ENCODE data around the gene MATN1.

MATN1 gene

DNA sequence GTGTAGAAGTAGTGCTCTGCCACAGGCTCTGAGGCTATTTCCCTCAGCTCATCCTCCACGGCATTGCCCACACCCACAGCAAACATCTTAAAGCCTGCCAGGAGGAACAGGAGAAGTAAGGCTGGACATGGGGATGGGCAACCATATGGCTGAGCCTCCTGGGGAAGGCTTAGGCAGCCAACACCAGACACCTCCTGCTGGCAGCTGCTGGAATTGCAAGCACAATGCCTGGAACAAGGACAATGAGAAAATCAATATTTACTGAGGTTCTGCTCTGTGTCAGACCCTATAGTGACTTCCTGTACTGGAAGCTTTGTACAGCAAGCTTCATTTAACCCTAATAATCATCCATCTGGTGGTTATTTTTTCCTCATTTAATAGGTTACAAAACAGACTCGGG is 8.2 kb downstream of the MATN1 start:
- DNase-seq: no peak

- DNase-seq: no peak
Observed at GRCh38 chr1:30714536-30715090, 8.8 kb downstream of the MATN1 start.

DNA sequence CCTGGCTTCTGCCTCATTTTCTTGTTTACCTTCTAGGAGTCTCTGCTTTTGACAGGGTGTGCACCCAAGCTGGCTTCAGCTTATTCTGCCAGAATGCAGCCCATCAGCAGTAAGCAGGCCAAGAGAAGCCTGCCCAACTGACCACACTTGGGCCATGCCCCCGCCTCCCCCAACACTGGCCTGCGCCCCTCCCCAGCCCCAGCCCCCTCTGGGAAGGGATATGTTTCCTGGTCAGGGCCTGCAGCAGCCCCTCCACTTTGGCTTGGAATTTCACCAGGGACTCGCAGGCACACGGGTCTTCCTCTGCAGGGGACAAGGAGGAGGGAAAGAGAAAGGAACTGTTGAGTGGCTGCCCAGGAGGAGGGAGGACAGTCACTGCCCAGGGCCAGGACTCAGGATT is 9.4 kb downstream of the MATN1 start:
- DNase-seq: no peak

- DNase-seq: no peak
Observed at GRCh38 chr1:30713311-30713710, 10.1 kb downstream of the MATN1 start.

GRCh38 chr1:30712583-30712982 is 10.8 kb downstream of the MATN1 start:
- DNase-seq: no peak

GRCh38 chr1:30710407-30710806 is 13.0 kb downstream of the MATN1 start:
- no peak for DNase-seq

- DNase-seq: no peak
Observed at GRCh38 chr1:30708361-30708728, 15.0 kb downstream of the MATN1 start.

GRCh38 chr1:30707412-30708360 is 15.7 kb downstream of the MATN1 start:
- DNase-seq: peak; percentile 41

DNA sequence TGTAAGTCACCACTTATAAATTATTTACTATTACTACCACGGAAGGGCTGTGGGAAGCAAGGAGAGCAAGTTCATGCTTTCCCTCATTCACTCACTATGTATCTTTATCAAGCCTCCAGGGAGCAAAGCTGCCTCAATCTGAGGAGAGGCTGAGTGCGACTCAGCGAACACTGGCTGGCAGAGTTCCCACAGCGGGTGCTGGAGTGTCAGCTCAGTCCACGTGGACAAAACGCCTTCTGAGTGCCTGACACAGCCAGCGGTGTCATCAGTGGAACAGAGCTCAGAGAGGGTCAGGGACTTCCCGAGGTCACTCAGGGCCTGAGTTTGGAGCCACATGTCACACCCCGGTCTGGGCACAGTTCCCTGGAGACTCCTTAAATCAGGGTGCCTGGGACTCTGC is 16.9 kb downstream of the MATN1 start:
- no peak for DNase-seq

DNA sequence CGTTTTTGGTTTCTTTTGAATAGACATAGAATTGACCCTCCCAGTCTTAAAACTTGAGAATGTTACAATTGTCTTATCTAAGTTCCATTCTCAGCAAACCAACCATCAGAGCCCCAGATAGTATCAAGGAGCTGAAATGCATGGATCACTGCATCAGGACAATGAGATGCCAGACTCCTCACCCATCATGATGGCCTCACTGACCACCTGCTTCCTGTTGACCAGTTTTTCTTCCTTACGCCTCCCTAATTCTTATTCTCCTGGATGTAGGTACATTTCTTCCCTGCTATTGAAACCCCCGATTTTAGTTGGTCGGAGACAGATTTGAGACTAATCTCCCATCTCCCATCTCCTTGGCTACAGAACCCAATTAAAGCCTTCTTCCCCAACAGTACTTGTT is 17.7 kb downstream of the MATN1 start:
- no peak for DNase-seq

GRCh38 chr1:30704765-30705509 is 18.4 kb downstream of the MATN1 start:
- DNase-seq: no peak

GRCh38 chr1:30704271-30704670 is 19.1 kb downstream of the MATN1 start:
- DNase-seq: no peak

DNA sequence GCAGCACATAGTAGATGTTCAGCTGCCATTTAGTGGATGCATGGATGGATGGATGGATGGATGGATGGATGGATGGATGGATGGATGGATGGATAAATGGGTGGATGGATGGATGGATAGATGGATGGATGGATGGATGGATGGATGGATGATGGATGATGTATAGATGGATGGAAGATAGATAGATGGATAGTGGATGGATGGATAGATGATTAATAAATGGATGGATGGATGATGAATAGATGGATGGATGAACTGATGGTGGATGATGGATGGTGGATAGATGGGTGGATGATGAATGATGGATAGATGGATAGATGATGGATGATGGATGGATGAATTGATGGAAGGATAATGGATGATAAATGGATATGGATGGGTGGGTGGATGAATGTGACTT is 20.6 kb downstream of the MATN1 start:
- no peak for DNase-seq

DNA sequence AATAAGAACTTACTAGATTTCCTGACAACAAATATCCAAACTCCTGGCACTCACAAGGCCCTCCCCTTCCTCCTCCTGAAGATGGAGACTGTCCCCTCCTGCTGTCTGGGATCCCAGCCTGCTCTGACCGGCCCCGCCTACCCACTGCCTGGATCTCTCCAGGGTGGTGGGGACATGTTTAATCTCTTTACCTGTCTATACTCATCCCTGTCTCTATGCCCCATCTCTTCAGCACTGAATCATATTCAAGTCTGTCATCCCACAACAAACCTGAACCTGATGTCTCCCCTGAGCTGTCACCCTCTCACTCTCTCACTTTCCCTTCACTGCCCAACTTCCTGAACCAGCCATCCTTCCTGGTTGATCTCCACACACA is 22.1 kb downstream of the MATN1 start:
- DNase-seq: no peak

DNA sequence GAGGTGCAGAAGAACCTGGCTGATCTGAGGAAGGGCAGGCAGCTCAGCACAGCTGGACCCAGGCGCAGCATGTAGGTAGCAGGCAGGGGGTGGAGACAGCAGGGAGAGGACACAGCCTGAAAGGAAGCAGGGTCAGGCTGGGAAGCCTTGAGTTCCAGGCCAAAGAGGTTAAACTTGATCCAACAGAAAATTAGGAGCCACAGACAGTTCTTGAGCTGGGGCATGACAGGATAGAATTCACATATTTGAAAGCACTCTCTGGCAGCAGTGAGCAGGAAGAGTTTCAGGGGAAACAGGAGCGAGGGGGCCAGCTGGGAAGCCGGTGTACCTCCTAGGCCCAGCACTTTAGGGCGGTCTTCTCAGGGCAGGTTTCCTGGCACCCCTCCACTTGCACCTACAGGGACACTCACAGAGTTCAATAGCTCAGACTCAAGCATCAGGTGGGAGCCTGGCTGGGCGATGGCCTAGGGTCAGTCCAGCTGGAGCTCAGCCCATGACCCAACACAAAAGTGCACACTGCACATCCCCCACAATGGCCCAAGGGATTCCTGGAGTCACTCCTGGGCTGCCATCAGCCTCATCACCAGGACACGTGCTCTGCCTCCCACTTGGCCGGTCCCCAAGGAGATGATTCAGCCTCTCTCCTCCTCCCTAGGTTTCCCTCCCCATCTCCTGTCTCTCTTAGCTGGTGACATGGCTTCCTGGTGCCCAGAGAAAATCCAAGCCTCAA is 22.7 kb downstream of the MATN1 start:
- no peak for DNase-seq

DNA sequence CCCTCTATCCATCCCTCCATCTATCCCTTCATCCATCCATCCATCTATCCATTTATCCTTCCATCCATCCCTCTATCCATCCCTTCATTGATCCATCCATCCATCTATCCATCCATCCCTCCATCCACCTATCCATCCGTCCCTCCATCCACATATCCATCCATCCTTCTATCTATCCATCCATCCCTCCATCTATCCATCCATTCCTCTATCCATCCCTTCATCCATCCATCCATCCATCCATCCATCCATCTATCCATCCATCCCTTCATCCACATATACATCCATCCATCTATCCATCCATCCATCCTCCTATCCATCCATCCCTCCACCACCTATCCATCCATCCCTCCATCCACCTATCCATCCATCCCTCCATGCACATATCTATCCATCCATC is 23.6 kb downstream of the MATN1 start:
- DNase-seq: no peak

- no peak for DNase-seq
Observed at GRCh38 chr1:30698401-30698981, 24.9 kb downstream of the MATN1 start.

- no peak for DNase-seq
Observed at GRCh38 chr1:30697571-30698376, 25.6 kb downstream of the MATN1 start.

DNA sequence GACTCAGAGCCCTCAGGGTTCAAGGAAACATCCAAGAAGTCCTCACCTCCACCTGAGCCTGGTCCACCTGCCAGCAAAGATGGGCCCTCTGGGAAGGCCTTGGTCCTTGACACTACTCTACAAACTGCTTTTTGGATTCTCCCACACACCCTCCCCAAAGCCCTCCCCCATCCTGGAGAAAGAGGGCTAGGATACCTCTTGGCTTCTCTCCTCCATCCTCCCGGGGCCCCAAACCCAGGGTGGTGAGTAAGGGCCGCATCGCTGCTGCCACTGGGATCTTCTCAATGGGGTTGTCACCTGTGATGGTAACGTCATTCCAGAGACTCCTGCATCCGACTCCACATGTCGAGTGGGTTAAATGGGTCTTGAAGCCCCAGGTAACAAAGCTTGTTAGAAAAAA is 26.6 kb downstream of the MATN1 start:
- no peak for DNase-seq

- no peak for DNase-seq
Observed at GRCh38 chr1:30695439-30695841, 27.9 kb downstream of the MATN1 start.

- no peak for DNase-seq
Observed at GRCh38 chr1:30694280-30695175, 28.9 kb downstream of the MATN1 start.
